Esophagus squamous epithelium (tissue), 4 donors: Measurements from ENCODE around the gene KLF13.

Experiments used
- POLR2A ChIP-seq, 4 donors: fragments of 450-650 bp; IDR thresholded peaks; one replicate each; pipeline ENCODE4 v1.6.1; 2017; ENCODE audit warnings: antibody characterized with exemption in 4 of 4, mild to moderate bottlenecking in 4 of 4, moderate library complexity in 3 of 4
- TF ChIP-seq, protein P1 (sequence below), 6 experiments: fragments of 450-650 bp in 4 of 6; fragments of 200-600 bp in 2 of 6; sonication (generic) in 2 of 6; IDR thresholded peaks; one replicate each; pipeline ENCODE4 v1.5.1; 2016 to 2019; ENCODE audit warnings: antibody characterized with exemption in 6 of 6, mild to moderate bottlenecking in 4 of 6, moderate library complexity in 4 of 6

DNA sequence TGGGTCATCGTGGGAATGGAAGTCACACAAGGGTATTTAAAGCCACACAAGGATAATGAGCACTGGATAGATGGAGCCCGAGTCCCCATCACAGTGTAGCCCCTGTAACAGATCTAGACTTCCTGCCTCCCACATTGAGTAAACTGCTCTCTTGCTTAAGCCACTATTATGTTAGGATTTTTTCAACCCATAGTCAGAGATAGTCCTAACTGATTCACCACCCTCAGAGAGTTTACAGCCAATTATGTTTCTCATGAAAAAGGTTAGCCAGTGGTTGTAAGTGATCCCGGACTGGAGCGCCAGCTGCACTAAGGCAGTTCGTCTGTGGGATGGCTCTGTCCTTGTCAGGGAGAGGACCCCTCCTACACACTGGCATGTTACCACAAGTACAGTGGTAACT is 77.0 kb downstream of the KLF13 start:
- TF ChIP-seq, protein P1, sequence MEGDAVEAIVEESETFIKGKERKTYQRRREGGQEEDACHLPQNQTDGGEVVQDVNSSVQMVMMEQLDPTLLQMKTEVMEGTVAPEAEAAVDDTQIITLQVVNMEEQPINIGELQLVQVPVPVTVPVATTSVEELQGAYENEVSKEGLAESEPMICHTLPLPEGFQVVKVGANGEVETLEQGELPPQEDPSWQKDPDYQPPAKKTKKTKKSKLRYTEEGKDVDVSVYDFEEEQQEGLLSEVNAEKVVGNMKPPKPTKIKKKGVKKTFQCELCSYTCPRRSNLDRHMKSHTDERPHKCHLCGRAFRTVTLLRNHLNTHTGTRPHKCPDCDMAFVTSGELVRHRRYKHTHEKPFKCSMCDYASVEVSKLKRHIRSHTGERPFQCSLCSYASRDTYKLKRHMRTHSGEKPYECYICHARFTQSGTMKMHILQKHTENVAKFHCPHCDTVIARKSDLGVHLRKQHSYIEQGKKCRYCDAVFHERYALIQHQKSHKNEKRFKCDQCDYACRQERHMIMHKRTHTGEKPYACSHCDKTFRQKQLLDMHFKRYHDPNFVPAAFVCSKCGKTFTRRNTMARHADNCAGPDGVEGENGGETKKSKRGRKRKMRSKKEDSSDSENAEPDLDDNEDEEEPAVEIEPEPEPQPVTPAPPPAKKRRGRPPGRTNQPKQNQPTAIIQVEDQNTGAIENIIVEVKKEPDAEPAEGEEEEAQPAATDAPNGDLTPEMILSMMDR (IDR thresholded peaks at IDR 0.05): no peak
- TF ChIP-seq POLR2A (IDR thresholded peaks at IDR 0.05): no peak
